Stimulated activated CD8-positive, alpha-beta memory T cell treated with anti-CD3 and anti-CD28 coated beads, Interleukin-15, amount 100 ng/mL, for 24 hours (primary cell): Measurements from ENCODE around the gene SEMA4D.

ENCODE experiments used
- DNase-seq: peaks from one replicate; pipeline ENCODE4 v3.0.0-alpha.2; 2020; ENCODE audit warnings: low read depth

Gene SEMA4D

DNA sequence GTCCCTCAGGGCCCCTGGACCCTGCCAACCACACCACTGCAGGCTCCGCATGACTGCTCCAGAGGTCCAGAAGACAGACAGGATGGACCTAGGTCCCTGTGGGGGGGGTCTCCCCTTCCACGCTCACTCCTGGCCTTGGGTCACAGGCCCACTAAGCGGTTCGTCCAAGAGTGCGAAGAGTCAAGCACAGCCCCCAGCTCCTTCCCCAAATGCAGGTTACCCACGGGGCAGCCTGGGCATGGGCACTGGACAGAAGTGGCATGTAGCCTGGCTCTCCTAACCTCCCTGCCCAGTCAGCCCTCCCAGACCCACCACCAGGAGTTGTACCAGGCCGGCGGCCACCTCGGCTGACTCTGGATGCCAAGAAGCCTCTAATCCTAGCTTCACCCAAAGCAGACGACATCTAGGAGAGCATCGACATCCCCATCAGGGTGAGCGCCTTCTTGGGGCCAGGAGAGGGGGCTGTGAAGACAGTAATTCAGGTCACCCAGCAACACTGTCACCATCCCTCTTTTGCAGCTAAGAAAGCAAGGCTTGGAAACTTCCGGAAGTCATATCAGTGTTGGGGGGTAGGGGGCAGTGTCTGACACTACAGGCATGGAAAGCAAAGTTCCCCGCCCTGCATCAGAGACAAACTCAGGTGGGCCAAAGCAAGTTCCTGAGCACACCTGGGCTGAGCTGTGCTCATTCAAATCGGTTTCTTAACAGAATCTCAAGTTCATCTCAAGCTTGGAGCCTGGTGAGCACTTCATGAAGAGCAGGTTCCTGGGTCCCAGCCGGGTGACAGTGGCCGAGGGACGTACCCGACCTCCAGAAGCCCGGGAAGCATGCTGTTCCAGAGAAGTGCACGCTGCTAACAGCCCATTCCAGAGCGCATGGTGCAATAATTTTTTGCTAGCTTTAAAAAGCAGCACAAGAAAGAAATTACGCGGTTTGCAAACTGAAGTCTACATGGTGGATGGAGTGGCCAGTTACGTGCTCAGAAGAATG is 68.7 kb downstream of the SEMA4D start:
- no peak for DNase-seq

DNA sequence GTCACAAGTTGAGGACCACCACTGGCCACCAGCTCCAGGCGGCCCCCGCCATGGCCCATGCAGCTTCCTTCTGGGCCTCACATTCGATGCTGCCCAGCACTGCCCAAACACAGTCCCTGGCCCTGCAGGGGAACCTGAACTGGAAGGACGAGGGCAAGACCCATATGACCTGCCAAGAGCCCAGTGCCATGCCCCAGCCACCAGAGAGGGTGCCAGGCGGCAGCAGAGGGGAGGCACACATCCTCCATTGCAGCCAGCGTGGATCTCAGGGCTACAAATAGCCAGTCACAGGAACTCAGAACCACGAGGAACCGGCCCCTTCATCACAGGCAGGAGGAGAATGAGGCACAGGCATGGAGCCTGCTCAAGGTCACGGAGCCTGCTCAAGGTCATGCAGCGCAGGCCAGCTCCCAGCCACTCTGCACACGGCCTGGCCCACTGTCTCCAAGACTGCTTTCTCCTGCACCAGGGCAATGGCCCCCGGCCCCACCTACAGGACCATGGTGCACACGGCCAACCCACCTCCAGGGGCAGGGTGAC is 69.6 kb downstream of the SEMA4D start:
- no peak for DNase-seq

DNA sequence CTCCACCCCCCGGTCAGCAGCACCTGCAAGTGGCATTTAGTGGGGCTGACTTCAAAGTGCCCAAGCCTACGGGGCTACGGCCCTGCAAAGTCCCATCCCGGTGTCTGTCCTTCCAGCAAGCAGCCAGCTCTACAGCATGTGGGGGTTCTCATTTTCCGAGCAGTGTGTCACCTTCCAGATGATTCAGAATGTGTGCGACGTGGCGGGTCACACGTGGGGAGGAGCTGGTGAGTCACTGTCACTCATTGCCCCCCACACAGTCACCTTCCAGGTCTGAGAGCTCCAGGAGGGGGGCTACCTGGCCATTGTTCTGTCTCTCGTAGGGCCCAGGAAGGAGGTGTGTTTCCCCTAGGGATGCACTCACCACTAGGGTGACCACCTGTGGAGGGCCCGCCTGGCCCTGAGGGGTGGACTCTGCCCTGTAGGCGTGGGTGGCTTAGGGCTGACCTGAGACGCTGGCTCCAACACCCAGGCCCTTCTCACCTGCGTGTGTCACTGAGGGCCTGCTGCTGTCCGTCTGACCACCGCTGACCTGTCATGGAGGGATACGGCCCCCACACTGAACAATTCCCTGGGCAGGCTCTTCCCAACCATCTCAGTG is 70.2 kb downstream of the SEMA4D start:
- no peak for DNase-seq

DNA sequence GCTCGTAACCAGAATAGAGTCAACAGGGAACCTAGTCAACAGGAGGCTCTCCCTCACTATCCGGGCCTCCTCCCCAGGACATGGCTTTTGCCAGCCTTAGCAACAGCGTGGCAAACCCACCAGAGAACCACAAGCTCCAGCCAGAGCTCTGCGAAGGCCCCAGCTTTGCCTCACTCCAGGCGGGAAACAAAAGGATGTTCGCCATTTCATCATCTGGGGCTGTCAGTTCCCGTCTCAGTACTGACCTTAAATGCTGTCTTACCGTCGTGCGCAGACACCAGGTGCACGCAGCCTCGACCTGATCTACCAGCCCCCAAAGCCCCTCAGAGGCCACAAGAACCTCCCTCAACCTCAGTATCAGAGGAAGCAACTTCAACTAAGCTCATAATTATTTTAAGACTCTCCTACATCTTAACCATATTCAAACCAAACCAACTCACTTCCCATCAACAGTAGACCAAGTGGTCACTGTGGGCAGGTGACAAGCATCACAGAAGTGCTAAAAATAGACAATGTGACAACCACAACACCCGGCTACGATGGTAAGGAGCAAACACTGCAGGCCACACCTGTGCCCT is 71.4 kb downstream of the SEMA4D start:
- DNase-seq: no peak

DNA sequence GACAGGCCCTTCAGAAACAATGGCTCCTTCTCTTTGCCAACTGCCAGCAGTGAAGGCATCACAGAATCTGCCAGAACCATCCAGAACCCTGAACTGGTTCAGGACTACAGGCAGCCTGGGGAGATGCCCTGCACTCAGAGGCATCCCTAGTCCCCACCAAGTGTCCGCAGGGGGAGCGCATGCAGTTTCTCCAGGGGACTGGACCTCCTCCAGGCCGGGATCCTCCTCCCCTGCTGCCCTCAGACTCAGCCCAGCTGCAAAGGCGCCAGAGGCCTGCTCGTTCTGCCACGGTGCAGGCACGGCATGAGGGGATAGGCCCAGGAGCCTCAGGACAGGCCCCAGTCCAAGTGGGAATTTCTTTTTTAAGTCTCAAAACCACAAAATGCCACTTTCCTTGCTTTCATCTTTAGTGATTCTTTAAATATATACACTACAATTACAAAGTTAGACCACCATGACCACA is 72.0 kb downstream of the SEMA4D start:
- DNase-seq: no peak

DNA sequence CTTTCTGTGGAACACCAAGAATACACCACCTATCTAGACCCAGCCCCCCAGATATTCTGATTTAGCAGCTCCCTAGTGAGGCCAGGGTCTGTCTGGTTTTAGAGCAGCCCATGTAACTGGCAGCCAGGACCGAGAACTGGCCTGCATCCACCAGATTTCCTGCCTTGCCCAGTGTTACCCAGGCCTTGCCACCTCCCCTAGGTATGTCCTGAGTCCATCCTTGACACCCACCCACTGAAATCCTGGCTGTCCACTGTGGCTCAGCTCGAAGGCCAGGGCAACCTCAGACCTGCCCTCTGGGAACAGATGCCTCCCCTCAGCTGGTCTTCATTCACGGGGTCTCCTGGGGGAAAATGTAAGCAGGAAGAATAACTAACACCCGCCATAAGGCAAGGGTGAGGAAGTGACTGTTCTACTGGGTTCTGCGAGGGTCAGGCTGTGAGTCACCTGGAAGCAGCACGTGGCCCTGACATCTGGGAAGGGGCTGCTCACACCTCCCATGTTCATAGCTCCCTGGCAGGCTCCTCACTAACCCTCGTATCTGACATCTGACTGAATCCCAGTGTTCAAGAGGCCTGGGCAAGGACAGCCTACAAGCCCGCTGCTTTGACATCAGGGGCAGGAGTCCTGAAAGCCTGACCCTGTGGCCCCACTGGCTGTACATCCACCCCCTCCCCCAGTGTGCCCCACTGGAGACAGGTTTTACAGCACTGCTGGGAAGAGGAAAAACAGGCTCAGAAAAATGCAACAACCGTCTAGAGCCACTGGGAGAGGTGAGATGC is 72.7 kb downstream of the SEMA4D start:
- DNase-seq: no peak

DNA sequence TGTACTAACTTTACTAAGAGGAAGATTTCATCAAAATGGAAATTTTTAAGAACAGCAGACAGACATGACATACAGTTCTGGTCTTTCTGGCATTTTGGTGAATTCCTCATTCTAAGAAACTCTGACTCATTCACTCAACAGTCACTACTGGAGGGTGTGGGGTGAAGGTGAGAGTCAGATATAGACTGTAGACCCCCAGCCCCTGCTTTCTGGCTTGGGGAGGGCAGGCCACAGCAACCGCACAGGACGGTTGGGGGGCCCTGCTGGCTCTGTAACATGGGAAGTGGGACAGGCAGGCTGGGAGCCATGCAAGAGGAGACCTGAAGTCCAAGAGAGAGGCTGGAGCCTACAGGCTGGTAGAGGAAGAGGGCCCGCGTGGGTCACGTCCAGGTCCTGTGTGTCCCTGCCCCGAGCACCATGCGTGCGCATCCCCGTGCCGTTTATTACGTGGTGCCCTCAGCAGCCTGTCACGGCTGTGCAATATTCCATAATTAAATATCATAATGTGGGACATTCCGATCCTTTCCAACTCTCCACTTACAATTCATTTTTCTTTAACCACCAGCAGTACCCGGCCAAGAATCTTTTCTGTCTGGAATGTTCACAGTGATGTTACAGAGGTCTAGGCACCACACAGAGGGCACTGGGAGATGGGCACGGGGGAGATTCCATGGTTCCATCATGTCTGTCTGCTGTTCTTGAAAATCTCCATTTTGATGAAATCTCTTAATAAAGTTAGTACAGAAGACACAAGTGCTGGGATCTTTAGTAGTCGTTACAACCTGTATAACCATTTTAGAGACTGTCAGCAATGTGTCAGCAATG is 75.5 kb downstream of the SEMA4D start:
- DNase-seq: no peak

DNA sequence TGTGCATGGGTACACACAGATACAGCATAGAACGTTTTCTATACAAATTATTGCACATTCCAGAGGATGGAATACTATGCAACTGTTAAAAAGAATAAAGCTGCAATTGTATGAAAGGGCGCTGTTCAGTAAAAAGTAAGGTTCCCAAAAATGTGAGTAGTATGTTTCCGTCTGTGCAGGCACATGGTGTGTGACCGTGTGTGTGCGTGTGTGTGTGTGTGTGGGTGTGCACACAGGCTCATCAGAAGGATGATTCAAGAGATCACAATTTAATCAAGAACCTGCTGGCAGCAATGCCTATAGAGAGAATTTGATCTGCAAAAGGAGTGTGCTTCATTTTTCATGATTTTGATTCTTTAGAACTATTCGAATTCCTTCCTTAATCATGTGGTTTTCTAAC is 76.3 kb downstream of the SEMA4D start:
- DNase-seq: no peak

DNA sequence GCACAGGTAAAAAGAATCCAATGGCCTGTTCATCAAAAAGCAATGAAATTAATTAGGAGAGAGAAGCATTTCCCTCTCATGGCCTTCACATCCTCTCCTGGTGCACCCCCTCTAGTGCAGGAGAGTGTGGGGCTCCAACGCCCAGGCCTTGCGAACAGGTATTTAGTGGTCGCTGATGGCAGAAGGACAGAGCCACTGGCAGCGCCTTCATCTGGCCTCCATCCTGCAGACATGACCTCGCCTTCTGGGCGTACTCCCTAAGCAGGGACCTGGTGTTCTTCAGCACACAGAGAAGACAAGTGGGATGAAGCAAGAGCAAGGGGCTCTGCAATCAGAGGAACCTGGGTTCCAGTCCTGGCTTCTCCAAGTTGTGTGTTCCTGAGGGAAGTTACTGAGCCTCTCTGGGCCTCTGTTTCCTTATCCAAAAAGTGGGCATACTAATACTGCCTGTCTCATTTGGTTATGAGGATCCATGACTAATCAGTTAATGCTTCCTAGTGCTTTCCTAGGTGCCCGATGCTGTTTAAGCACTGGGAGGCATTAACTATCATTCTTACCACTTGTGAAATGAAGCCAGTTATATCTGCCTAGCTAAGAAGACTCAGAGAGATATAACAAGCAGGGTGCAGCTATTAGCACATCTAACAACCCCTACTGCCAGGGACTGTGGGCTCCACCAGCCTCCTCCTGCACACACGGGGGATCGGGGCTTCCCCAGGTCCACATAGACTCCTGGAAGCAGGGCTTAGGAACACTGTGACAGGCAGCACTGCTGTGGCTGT is 77.3 kb downstream of the SEMA4D start:
- no peak for DNase-seq

DNA sequence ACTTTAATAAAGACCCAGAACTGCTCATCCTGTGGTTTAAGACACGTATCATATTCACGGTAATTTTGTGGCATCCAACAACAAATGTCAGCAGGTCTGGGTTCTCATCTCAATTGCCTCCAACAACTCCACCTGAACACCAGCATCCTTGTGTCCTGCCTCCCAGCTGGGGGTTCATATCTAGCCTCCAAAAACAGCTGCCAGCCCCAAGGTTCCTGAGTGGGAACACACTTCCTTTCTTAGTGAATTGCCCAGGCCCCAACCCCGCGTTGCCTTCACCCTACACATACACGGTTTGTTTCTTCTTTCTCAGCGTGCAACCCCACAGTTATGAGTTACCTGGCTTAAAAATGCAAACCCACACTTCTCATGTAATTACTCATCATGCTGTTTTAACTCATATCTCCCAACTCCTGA is 77.9 kb downstream of the SEMA4D start:
- no peak for DNase-seq

DNA sequence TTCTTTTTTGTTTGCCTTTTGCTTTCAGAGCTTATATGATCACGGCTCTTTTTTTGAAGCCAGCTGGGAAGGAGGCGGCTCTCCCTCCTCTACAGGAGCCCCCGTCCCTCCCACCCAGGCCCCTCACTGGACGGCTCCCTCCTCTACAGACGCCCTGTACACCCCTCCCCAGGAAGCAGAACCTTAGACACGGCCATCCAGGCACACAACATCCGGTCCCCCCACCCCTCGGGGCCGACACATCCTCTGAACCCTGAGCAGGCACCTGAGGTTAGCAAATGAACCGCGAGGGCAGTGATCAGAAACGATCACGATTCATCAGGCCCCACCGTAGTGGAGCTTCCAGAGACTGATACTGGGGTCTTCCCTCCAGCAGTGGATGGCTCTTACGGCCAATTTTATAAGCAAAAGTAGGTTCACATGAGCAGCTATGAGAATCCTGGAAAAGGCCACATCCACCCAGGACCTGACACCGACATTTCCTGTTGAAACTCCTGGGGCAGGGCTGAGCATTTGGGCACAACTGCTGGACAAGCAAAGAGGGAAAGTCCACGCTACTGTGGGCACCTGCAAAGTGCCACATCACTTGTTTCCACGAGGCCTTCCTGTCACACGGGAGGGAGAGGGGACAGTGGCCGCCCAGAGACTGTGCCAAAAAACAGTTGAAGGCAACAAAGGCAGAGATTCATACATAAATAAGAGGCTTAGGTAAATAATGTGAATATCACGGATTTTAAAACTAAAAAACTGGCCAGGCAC is 78.9 kb downstream of the SEMA4D start:
- DNase-seq: no peak

DNA sequence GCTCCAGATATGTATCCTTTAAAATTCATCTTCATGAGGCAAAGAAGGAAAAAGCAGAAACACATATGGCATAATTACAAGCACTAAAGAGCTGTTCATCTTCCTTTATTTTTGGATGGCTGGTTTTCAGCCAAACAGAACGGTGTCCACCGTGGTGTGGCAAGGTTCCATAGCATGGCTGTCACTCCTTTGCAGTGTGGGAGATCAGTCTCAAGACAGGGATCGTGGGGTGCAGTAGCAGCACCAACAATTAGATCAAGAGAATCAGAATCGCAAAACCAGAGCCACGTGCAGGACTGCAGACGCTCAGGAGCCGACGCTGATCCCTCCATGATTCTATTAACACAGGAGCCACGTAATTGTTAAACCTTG is 79.5 kb downstream of the SEMA4D start:
- no peak for DNase-seq

DNA sequence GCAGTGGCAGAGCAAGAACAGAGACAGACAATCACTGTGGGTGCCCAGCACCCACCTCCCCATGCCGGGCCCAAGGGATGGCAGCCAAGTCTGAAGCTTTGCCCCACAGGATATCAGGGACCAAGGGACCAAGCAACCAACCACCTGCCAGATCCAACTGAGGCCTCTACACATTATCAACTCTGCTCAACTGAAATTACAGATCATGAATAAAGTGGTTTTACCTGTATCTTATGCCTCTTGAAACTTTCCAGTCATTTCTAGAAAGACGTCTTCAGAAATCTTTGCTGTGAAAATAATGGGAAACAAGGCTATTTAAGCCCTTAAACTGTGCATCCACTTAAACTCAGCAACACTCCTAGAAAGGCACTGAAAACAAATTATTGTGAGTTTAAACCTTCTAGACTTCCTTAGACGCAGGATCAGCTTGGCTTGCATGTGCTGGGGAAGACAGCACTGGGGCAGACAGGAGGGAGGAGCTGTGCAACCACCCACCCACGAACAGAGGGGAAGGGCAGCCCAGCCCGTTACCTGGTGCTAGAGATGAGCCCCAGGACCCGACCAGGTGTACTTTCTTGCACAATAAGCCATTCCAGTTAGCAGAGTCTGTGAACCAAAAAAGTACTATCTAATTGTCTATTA is 80.0 kb downstream of the SEMA4D start:
- no peak for DNase-seq

DNA sequence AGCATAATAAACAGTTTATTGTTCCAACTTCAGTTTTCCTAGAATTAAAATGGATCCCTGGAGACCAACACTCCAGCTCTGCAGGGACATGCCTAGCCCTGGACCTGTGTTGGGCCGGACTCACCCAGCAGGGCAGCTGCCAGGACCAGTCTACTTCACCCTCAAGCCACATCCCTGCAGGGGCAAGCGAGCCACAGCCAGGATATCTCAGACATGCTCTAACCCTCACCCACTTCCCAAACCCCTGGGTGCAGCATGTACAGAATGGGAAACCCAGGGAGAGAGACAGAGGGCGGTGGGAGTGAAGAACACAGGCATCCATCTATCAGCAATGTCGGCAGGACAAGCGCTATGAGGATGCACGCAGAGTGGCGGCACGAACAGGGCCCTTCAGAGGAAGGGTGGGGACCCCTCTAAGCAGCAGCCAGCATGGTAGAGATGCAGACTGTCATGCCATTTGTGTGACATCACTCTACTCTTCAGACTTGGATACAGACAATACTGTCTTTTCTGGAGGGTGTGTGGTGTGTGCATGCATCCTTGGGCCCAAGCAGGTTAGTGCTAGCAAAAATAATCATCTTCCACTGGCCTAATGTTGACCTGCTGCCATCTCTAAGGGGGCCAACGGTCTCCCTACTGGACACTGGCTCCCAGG is 83.1 kb downstream of the SEMA4D start:
- no peak for DNase-seq

DNA sequence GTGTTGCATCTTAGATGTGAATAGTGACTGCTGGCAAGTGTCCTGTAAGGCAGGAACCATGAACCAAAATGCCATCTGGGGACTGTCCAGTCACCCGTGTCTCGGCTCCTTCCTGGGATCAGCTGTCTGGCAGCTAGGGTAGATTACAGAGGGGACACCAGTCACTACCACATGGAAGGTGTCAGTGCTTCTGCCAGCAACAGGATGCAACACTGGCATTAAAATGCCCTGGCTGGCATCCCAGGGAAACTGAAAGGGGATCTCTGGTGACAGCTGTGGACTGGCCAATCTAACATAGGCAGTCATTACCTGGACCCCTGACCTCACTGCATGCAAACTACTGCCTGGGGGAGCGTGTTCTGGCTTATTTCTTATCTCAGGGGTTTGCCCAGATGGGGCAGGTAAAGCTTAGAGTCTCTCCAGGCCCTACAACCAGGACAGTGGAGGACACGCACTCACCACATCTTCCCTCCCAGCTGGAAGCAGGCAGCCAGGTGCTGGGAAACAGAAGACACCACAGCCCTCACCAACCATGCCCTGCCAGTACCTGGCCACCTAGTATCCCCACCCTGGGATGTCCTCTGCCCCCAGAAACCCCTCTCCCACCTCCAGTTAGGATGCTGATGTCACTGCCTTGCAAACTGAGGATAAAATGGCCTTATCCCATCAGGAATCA is 83.8 kb downstream of the SEMA4D start:
- no peak for DNase-seq

DNA sequence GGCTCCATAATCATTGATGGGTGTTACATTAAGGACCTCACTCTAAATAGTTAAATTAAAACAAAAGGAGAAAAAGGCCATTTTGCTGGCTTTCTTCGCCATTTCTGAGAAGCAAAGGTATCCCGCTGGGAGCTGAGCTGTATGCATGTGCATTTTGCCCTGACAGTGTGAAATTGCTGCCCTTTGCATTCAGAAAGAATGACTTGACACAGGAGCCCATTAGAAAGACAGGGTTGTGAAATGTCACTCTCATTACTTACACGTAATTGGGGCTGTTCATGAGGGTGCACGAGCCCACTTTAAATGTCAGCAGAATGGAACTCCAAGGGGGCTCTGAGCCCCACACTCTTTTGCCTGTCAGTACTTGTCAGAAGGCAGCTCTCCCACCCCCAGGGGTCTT is 85.0 kb downstream of the SEMA4D start:
- DNase-seq: no peak

DNA sequence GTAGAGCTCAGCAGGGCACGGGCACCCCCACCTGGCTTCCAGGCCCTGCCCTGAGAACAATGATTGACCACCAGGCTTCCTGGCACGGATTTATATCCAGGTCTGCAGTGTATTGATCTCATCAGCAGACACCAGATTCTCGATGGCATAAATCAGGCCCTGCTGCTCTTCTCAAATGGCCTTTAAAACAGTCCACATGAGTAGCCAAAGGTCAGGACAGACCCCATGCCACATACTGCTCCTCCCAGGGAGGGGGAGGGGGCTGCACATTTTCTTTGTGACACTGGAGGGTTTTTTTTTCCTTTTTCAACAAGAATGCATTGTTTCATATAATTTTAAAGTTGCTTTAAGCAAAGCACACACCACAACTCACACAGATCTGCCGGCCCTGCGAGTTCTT is 85.4 kb downstream of the SEMA4D start:
- DNase-seq: no peak

DNA sequence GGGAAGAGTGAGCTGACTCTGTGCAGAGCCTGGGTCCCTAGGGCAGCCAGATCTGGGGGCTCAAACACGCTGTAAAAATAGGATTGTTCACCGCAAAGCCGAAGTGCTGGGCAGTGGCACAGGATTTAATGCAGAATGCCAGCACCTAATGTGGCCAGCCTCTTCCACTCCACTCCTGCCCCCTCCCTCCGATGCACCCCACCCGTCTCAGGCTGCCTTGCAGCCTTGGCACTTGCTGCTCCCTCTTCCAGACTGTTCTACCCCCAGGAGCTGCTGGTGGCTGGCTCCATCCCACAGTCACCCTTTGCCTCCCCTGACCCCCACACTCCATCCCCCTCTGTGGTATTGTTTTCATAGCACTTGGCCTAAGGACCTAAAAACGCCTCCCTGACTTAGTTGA is 86.2 kb downstream of the SEMA4D start:
- no peak for DNase-seq
